ENCODE measurements around the gene PGM2.

Gene PGM2

DNA sequence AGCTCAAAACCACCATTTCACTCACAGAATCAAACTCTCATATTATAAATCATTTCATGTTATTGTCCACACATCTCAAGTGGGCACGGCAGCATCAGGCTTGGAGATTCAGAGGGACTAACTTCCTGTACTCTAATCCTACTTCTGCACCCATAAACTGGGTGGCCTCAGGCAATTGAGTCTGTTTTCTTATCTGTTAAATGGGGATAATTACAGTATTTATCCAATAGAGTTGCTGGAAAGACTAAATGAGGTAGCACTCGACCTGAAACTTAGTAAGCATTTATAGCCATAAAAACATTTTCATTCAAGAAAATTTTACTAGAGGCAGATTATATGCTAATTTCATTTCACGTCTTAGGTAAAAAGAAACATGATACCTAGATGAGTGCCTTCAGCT is 77.4 kb downstream of the PGM2 start:
- no peak for DNase-seq

DNA sequence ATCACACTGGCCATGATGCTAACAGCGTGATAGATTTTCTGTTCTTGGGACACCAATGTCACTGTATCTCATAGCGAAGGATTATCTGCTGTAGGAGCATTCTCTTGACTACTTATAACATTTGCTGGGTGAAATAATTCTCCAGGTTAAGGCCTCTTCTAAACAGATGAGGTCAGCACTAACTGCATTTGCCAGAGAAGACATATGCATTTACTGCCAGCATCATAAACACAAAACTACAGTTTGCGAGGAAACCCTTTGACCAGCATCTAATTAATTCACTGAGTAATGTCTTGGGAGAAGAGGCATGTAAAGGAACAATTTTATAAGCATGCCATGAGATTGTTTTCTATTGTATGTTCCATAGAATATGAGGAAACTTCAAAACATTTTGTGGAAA is 78.3 kb downstream of the PGM2 start:
- DNase-seq = no peak

DNA sequence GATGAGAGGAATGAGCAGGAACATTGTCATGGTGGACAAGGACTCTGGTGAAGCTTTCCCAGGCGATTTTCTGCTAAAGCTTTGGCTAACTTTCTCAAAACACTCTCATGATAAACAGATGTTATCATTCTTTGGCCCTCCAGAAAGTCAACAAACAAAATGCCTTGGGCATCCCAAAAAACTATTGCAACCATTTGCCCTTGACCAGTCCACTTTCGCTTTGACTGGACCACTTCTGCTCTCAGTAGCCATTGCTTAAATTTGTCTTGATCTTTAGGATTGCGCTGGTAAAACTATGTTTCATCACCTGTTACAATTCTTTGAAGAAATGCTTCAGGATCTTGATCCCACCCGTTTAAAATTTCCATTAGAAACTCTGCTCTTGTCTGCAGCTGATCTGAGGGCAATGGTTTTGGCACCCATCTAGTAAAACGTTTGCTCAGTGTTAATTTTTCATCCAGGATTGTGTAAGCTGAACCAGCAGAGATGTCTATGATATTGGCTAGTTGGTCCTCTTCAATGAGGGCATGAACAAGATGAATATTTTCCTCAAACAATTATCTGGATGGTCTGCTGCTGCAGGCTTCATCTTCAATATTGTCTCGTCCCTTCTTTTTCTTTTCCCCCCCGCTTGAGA is 79.2 kb downstream of the PGM2 start:
- DNase-seq = no peak

DNA sequence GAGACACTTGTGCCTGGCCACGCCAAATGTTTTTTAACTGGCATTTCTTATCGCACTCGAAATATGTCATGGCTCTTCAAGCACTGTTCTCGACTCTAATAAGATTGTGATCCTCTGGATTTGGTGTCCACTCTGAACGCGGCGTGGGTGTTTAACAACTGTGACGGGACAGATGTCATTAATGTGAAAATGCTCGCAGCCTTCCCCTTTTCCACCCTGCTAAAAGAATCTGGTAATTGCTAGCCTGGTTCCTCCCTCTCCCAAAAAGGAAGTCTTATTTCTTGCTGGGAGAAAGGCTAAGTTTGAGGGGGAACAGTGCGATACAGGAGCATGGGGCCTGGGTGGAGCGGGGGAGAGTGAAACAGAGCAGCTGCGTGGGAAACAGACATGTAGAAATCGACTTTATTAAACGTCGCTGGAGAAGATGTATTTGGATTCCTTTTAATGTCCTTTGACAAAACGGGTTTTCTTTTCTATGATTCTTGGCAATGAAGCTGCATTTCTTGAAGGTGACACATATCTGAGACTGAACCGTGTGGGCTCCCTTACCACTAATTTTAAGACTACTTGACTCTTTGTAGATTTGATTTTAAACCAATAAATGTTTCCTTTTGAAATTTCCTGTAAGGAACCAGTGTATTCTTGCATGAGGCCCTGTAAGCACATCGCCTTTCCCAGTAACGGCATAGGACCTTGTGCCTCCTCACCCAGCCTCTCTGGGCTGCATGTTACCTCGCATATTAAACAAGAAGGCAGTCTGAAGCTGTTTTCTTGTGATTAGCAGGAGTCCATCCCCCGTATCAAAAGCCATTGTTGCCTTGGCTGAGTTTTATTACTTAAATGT is 82.2 kb downstream of the PGM2 start:
- no peak for DNase-seq

DNA sequence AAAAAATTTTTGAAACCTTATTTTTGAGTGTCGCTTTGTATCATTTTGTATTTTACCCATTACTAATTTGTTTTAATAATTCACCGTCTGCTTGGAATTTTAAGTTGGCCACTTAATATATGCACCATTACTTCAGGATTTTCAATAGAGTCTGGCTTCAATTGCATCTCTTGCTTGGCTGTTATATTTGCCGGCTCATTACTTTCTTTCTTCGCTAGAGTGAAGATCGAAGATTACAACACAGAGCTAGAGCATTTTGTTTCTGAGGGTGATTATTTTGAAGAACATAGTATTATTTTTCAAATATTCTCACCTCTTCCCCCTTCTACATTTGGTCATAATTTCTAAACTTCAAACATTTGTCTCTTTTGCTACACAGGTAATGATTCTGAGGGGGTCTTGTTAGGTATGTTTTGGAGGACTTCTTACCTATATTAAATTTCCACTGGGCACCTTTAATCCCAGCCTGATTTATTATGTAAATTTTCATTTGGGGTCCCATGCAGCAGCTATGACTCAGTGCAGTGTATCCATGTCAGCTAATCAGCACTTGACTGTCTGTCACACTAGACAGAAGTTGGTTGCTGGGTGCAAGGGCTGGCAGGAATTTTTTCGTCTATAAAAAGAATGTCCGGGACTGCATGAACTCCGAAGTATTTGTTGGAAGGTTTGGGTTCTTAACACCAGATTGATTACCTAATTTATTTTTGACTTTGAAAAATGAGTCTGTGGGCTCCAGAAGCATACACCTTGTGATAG is 83.0 kb downstream of the PGM2 start:
- DNase-seq = no peak

DNA sequence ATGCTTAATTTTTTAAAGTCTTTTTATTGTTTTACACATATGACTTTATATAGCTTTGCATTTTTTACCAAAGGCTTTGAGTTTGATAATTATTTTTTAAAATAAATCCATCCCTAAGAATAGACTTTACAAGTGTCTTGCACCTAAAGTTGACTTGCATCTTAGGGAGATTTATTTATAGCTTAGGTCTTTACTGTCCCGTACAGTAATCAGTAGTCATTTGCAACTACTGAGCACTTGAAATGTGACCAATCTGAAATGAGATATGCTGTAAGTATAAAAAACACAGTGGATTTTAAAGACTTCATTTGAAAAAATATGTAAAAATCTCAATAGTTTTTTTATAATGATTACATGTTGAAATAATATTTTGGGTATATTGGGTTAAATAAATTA is 83.6 kb downstream of the PGM2 start:
- DNase-seq = no peak

Measured in CD4-positive, alpha-beta T cell treated with Interleukin-21 for 1 hour (primary cell).